Endothelial cell of umbilical vein (primary cell): ENCODE measurements around the gene ZNF813. TPM values are rescaled to one million over a fixed set of nuclear protein-coding genes. Genes with fewer than 3 reads are reported as not detected.

Source experiments
- BruUV-seq: library from RNA; stranded (reverse); fragments of 400-500 nt; replicated peaks from 2 replicates; lab custom pipeline; 2021; lab: Mats Ljungman, UMichigan
- CTCF ChIA-PET: fragments of 300-600, 350-600 bp; sonication (Branson Sonifier 250); formaldehyde crosslinking; loops from one replicate; lab custom pipeline; 2021; ENCODE audit warnings: antibody characterized with exemption, inconsistent platforms; lab: Charles Lee
- POLR2A ChIA-PET: fragments of 300-600, 350-600 bp; sonication (Branson Sonifier 250); formaldehyde crosslinking; loops from one replicate; lab custom pipeline; 2021; ENCODE audit warnings: antibody characterized with exemption, inconsistent platforms; lab: Charles Lee
- DNase-seq: peaks from one replicate; pipeline ENCODE4 v3.0.0-alpha.2; 2011; ENCODE audit warnings: low read depth, low spot score
- FAIRE-seq: peaks from 2 replicates; lab custom pipeline; 2011; peaks lifted over from hg19 to GRCh38; lab: Jason Lieb, UNC
- H2AFZ ChIP-seq: 2 replicates; pipeline ENCODE4 v1.6.0; 2012; ENCODE audit warnings: low read depth, low read length, control low read depth, inconsistent platforms
- H3K27ac ChIP-seq: 2 replicates; pipeline ENCODE4 v1.5.1; 2011; ENCODE audit warnings: low read depth, mild to moderate bottlenecking, control low read depth, low read length, moderate library complexity; ENCODE audit not compliant: insufficient read depth
- H3K27me3 ChIP-seq, 2 experiments: 2 replicates each; pipeline versions ENCODE4 v1.6.0 to v1.6.1; 2011; ENCODE audit warnings: low read length in 2 of 2, mixed read lengths in 1 of 2; ENCODE audit not compliant: control insufficient read depth in 2 of 2, insufficient read depth in 2 of 2
- H3K36me3 ChIP-seq, 2 experiments: 2 replicates in 1 of 2; 3 replicates in 1 of 2; pipeline ENCODE4 v1.5.1; 2011; ENCODE audit warnings: low read length in 2 of 2, mild to moderate bottlenecking in 1 of 2, moderate library complexity in 1 of 2; ENCODE audit not compliant: control insufficient read depth in 2 of 2, insufficient read depth in 2 of 2; ENCODE audit errors: extremely low read depth in 1 of 2
- H3K4me1 ChIP-seq: 3 replicates; pipeline ENCODE4 v1.5.1; 2011; ENCODE audit warnings: mild to moderate bottlenecking, low read length; ENCODE audit not compliant: control insufficient read depth, insufficient read depth; ENCODE audit errors: extremely low read depth
- H3K4me2 ChIP-seq: 2 replicates; pipeline ENCODE4 v1.6.1; 2011; ENCODE audit warnings: low read length, control low read depth, mixed read lengths; ENCODE audit not compliant: insufficient read depth
- H3K4me3 ChIP-seq, 3 experiments: fragments of 200-600 bp in 1 of 3; sonication (generic), shearing (Covaris generic) in 1 of 3; replicated peaks in 1 of 3; 2 replicates each; pipeline ENCODE4 v1.5.1; 2011 to 2016; ENCODE audit warnings: control low read depth in 3 of 3, low read length in 3 of 3, mild to moderate bottlenecking in 2 of 3, inconsistent platforms in 1 of 3, low read depth in 1 of 3, moderate library complexity in 1 of 3; ENCODE audit not compliant: insufficient read depth in 1 of 3
- H3K79me2 ChIP-seq: 2 replicates; pipeline ENCODE4 v1.6.0; 2012; ENCODE audit warnings: low read length, inconsistent platforms; ENCODE audit not compliant: control insufficient read depth, insufficient read depth
- H3K9ac ChIP-seq: replicated peaks from 2 replicates; pipeline ENCODE3; 2011; ENCODE audit warnings: low read length, control low read depth; ENCODE audit not compliant: insufficient read depth; ENCODE audit errors: extremely low read depth
- H3K9me1 ChIP-seq: replicated peaks from 3 replicates; pipeline ENCODE4 v1.6.0; 2011; ENCODE audit warnings: mild to moderate bottlenecking, low read length; ENCODE audit not compliant: control insufficient read depth, insufficient read depth; ENCODE audit errors: extremely low read depth
- H3K9me3 ChIP-seq: replicated peaks from 2 replicates; pipeline ENCODE4 v1.5.1; 2012; ENCODE audit warnings: low read length, inconsistent platforms; ENCODE audit not compliant: control insufficient read depth, insufficient read depth
- H4K20me1 ChIP-seq: replicated peaks from 2 replicates; pipeline ENCODE3; 2011; ENCODE audit warnings: mild to moderate bottlenecking, low read length; ENCODE audit not compliant: control insufficient read depth, insufficient read depth; ENCODE audit errors: extremely low read depth
- CTCF ChIP-seq, 2 donors: IDR thresholded peaks; 1 replicate in 1 of 2; 2 replicates in 1 of 2; pipeline ENCODE4 v1.5.1; 2011; ENCODE audit warnings: low read length in 2 of 2, mild to moderate bottlenecking in 2 of 2, moderate library complexity in 2 of 2, control low read depth in 1 of 2, inconsistent platforms in 1 of 2, low read depth in 1 of 2; ENCODE audit not compliant: insufficient read depth in 1 of 2; ENCODE audit errors: extremely low read depth in 1 of 2
- EZH2 ChIP-seq: IDR thresholded peaks from 2 replicates; pipeline ENCODE4 v1.6.1; 2012; ENCODE audit warnings: borderline replicate concordance, low read depth, mild to moderate bottlenecking, moderate library complexity, low read length, inconsistent platforms; ENCODE audit not compliant: severe bottlenecking
- FOS ChIP-seq: IDR thresholded peaks from 2 replicates; pipeline ENCODE4 v1.6.1; 2011; ENCODE audit warnings: mild to moderate bottlenecking, low read length, moderate library complexity, borderline replicate concordance; ENCODE audit not compliant: insufficient read depth
- GATA2 ChIP-seq: IDR thresholded peaks from 2 replicates; pipeline ENCODE4 v1.7.0; 2011; ENCODE audit warnings: low read depth, mild to moderate bottlenecking, moderate library complexity, mixed read lengths, low read length; ENCODE audit not compliant: insufficient read length, insufficient read depth
- JUN ChIP-seq: IDR thresholded peaks from 2 replicates; pipeline ENCODE4 v1.6.1; 2011; ENCODE audit warnings: borderline replicate concordance, low read depth; ENCODE audit not compliant: insufficient read length, insufficient read depth
- MYC ChIP-seq: IDR thresholded peaks from one replicate; pipeline ENCODE4 v1.6.1; 2011; ENCODE audit warnings: mild to moderate bottlenecking, low read depth, low read length
- POLR2A ChIP-seq: IDR thresholded peaks from 2 replicates; pipeline ENCODE4 v1.6.1; 2012; ENCODE audit warnings: low read depth, mild to moderate bottlenecking, control low read depth, low read length
- POLR2AphosphoS5 ChIP-seq: IDR thresholded peaks from 2 replicates; pipeline ENCODE4 v1.6.1; 2012; ENCODE audit warnings: low read depth, mild to moderate bottlenecking, control low read depth, low read length, moderate library complexity; ENCODE audit not compliant: insufficient read depth
- dilution Hi-C: fragments of 300-500 bp; cut with MboI; formaldehyde crosslinking; loops from one replicate; pipeline ENCODE4 v1.15.0; 2019; ENCODE audit warnings: low sequenced_read_pairs; ENCODE audit not compliant: extremely low pct_ligation_motif_present
- intact Hi-C: fragments of 100-400 bp; cut with micrococcal nuclease; formaldehyde crosslinking; loops from one replicate; pipeline ENCODE4 v1.10.0; 2022
- polyA plus RNA-seq, 4 experiments: library from polyadenylated mRNA; depleted of rRNA in 3 of 4; stranded (reverse) in 3 of 4; unstranded in 1 of 4; fragments of >200 nt; gene quantifications; 2 replicates each; pipeline versions ENCODE4 v1.2.1 to v1.2.3, GENCODE V29; 2011 to 2012; ENCODE audit warnings: missing spikeins in 1 of 4
- total RNA-seq: library from RNA; stranded (reverse); gene quantifications from 2 replicates; pipeline ENCODE4 v1.2.3, GENCODE V29; 2021
- TF ChIP-seq, protein P1 (sequence below): IDR thresholded peaks from 2 replicates; pipeline ENCODE4 v1.6.1; 2011; ENCODE audit not compliant: insufficient read depth, insufficient read length

Gene ZNF813
- total and polyA plus RNA-seq, 2 donors (not counting 3 experiments of a cell fraction or from before 2014, with no cell fraction given) = 0.47 to 2.3 TPM

DNA sequence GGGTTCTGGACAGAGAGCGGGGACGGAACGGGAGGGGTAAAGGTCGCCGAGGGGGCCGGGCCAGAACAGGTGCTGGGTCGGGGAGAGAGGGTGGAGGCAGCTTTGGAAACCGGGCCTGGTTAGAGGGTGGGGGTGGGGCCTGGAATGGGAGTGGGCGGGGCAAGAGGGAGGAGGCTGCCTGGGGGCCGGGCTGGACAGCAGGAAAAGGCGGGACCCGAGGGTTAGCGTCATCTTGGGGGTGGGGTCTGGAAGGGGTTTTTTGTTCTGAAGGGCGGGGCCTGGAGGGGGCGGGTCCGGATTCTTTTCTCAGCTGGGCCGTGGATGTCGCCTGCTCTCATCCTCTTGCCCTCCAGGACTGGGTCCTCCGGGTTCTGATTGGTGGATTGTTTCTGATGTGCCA is 4.3 kb upstream of the ZNF813 start:
- H3K79me2 ChIP-seq = no peaks in the 10 kb centered on the region
- no peak overlapping the region for H3K4me3 ChIP-seq
- no peak for FAIRE-seq
- H3K4me1 ChIP-seq = peaks cover 1% of the 10 kb centered on the region
- BruUV-seq = no TSS peak
- no peak overlapping the region for H3K27ac ChIP-seq
- peak; percentile 15 for DNase-seq
- dilution Hi-C loops = no loop called here
- intact Hi-C loops = no loop called here
- ChIA-PET POLR2A (no interaction called here), CTCF (interaction anchor here (2.4 kb wide), 1 partner anchor 38 kb away, joined by 5 read pairs; no protein-coding TSS in a partner anchor)
- no peak overlapping the region for H3K9ac ChIP-seq
- no peak for TF ChIP-seq MYC
- TF ChIP-seq, protein P1, sequence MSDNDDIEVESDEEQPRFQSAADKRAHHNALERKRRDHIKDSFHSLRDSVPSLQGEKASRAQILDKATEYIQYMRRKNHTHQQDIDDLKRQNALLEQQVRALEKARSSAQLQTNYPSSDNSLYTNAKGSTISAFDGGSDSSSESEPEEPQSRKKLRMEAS = no peak
- no peak for TF ChIP-seq POLR2A
- TF ChIP-seq FOS = no peak
- no peak for TF ChIP-seq GATA2
- TF ChIP-seq CTCF (IDR thresholded peaks at IDR 0.05; ENCODE audit: extremely low read depth in 1 of 2, insufficient read depth in 1 of 2, low read depth in 1 of 2, low read length in 2 of 2) = no peak
- TF ChIP-seq EZH2 = no peak
- no peak for TF ChIP-seq JUN
- no peak for TF ChIP-seq POLR2AphosphoS5
- H3K4me2 ChIP-seq = no peak overlapping the region
- no peaks in the 10 kb centered on the region for H3K36me3 ChIP-seq
- H3K9me1 ChIP-seq = no peaks in the 10 kb centered on the region
- H3K27me3 ChIP-seq = no peaks in the 10 kb centered on the region
- H4K20me1 ChIP-seq = no peaks in the 10 kb centered on the region
- H2AFZ ChIP-seq = no peak overlapping the region
- H3K9me3 ChIP-seq = no peaks in the 10 kb centered on the region
